Hepatocyte (in vitro differentiated cells): ENCODE data around the gene FBXL20. TPM values are rescaled to one million over a fixed set of nuclear protein-coding genes. Genes with fewer than 3 reads are reported as not detected.

Experiments
- DNase-seq: peaks from one replicate; pipeline ENCODE4 v3.0.0-alpha.2; 2016; ENCODE audit warnings: low spot score
- H2AFZ ChIP-seq: fragments of 200-600 bp; sonication (generic); 2 replicates; pipeline ENCODE4 v1.6.0; 2016; ENCODE audit warnings: antibody characterized with exemption, mild to moderate bottlenecking
- H3K27ac ChIP-seq: fragments of 200-600 bp; sonication (generic); 2 replicates; pipeline ENCODE4 v1.5.1; 2016; ENCODE audit warnings: mild to moderate bottlenecking
- H3K27me3 ChIP-seq: fragments of 200-600 bp; sonication (generic); 2 replicates; pipeline ENCODE4 v1.6.1; 2016
- H3K36me3 ChIP-seq: fragments of 200-600 bp; sonication (generic); replicated peaks from 2 replicates; pipeline ENCODE4 v1.5.1; 2016; ENCODE audit warnings: low read depth; ENCODE audit not compliant: insufficient read depth
- H3K4me1 ChIP-seq: fragments of 200-600 bp; sonication (generic); 2 replicates; pipeline ENCODE4 v1.5.1; 2016; ENCODE audit warnings: mild to moderate bottlenecking, moderate library complexity; ENCODE audit not compliant: insufficient read depth
- H3K4me2 ChIP-seq: fragments of 200-600 bp; sonication (generic); 2 replicates; pipeline ENCODE4 v1.6.0; 2016
- H3K4me3 ChIP-seq: fragments of 200-600 bp; sonication (generic); 2 replicates; pipeline ENCODE4 v1.5.1; 2016; ENCODE audit warnings: mild to moderate bottlenecking
- H3K79me2 ChIP-seq: fragments of 200-600 bp; sonication (generic); 2 replicates; pipeline ENCODE4 v1.6.0; 2017; ENCODE audit warnings: mild to moderate bottlenecking
- H3K9me2 ChIP-seq: fragments of 200-600 bp; sonication (generic); replicated peaks from 2 replicates; pipeline ENCODE4 v1.6.0; 2017; ENCODE audit warnings: mild to moderate bottlenecking; ENCODE audit not compliant: insufficient read depth
- H3K9me3 ChIP-seq: fragments of 200-600 bp; sonication (generic); 2 replicates; pipeline ENCODE4 v1.5.1; 2016; ENCODE audit warnings: low read depth, mild to moderate bottlenecking
- H4K20me1 ChIP-seq: fragments of 200-600 bp; sonication (generic); 2 replicates; pipeline ENCODE4 v1.6.0; 2016; ENCODE audit warnings: mild to moderate bottlenecking; ENCODE audit not compliant: insufficient read depth, poor library complexity, severe bottlenecking
- EZH2 ChIP-seq: fragments of 200-600 bp; sonication (generic); IDR thresholded peaks from 2 replicates; pipeline ENCODE4 v1.6.1; 2016; ENCODE audit warnings: antibody characterized with exemption, mild to moderate bottlenecking, borderline replicate concordance
- EZH2phosphoT487 ChIP-seq: fragments of 200-600 bp; sonication (generic); IDR thresholded peaks from one replicate; pipeline ENCODE4 v1.6.1; 2018; ENCODE audit warnings: antibody characterized with exemption, mild to moderate bottlenecking, low read depth, moderate library complexity; ENCODE audit not compliant: unreplicated experiment, severe bottlenecking
- WGBS: methylation state at CpG from one replicate; pipeline ENCODE4 v1.1.6; 2016; ENCODE audit warnings: low lambda C conversion rate; ENCODE audit errors: missing lambda C conversion rate; 5-methylcytosine and 5-hydroxymethylcytosine counted together
- polyA plus RNA-seq: library from polyadenylated mRNA; unstranded; fragments of >200 nt; fragmentation: Nextera tagmentation; extraction: Ambion mirVana; gene quantifications from 2 replicates; pipeline ENCODE4 v1.2.1, GENCODE V29; 2016
- total RNA-seq: library from RNA; depleted of rRNA; stranded (reverse); fragments of >200 nt; gene quantifications from 2 replicates; pipeline ENCODE4 v1.2.3, GENCODE V29; 2014
- TF ChIP-seq, protein P1 (sequence below): fragments of 200-600 bp; sonication (generic); IDR thresholded peaks from 2 replicates; pipeline ENCODE4 v1.5.1; 2016; ENCODE audit warnings: antibody characterized with exemption, mild to moderate bottlenecking; ENCODE audit not compliant: poor library complexity

FBXL20 gene
- total and polyA plus RNA-seq, 2 experiments from 2014 or later: 8.0 to 11.6 TPM

DNA sequence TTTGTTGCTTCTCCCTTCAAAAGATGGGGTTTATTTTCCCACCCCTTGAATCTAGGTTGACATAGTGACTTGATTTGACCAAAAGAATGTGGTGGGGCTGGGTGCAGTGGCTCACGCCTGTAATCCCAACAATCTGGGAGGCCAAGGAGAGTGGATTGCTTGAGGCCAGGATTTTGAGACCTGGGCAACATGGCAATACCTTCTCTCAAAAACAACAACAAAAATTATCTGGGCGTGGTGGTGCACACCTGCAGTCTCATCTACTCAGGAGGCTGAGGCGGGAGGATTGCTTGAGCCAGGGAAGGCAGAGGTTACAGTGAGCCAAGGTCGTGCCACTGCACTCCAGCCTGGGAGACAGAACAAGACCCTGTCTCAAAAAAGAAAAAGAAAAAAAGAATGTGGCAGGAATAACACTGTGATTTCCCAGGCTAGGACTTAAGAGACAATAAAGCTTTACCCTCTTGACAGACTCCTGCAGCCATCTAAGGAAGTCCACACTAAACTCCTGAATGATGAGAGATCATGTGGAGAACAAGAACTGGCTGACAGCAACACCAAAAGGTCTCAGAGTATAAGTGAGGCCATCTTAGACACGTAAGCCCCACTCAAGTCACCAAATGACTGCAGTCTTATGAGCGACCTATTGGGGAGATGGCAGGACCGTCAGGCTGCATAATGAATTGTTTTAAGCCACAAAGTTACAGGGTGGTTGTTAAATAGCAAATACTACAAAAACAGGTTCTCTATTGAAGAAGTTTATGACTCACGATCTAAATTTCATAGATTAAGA lies 37.0 kb downstream of the FBXL20 start:
- H3K27ac ChIP-seq: no peak overlapping the region
- DNase-seq: no peak
- no peak overlapping the region for H3K4me3 ChIP-seq
- no peaks in the 10 kb centered on the region for H3K9me2 ChIP-seq
- H3K4me1 ChIP-seq: no peaks in the 10 kb centered on the region
- peaks cover 45% of the 10 kb centered on the region for H3K79me2 ChIP-seq
- no peaks in the 10 kb centered on the region for H3K9me3 ChIP-seq
- peaks cover 9% of the 10 kb centered on the region for H4K20me1 ChIP-seq
- no peak overlapping the region for H3K4me2 ChIP-seq
- no peaks in the 10 kb centered on the region for H3K36me3 ChIP-seq
- WGBS: 86% methylated on average over 8 of the region's 8 CpGs
- H3K27me3 ChIP-seq: no peaks in the 10 kb centered on the region
- TF ChIP-seq EZH2phosphoT487 (no peak), EZH2 (no peak)
- TF ChIP-seq, protein P1, sequence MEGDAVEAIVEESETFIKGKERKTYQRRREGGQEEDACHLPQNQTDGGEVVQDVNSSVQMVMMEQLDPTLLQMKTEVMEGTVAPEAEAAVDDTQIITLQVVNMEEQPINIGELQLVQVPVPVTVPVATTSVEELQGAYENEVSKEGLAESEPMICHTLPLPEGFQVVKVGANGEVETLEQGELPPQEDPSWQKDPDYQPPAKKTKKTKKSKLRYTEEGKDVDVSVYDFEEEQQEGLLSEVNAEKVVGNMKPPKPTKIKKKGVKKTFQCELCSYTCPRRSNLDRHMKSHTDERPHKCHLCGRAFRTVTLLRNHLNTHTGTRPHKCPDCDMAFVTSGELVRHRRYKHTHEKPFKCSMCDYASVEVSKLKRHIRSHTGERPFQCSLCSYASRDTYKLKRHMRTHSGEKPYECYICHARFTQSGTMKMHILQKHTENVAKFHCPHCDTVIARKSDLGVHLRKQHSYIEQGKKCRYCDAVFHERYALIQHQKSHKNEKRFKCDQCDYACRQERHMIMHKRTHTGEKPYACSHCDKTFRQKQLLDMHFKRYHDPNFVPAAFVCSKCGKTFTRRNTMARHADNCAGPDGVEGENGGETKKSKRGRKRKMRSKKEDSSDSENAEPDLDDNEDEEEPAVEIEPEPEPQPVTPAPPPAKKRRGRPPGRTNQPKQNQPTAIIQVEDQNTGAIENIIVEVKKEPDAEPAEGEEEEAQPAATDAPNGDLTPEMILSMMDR: no peak
- no peak overlapping the region for H2AFZ ChIP-seq

DNA sequence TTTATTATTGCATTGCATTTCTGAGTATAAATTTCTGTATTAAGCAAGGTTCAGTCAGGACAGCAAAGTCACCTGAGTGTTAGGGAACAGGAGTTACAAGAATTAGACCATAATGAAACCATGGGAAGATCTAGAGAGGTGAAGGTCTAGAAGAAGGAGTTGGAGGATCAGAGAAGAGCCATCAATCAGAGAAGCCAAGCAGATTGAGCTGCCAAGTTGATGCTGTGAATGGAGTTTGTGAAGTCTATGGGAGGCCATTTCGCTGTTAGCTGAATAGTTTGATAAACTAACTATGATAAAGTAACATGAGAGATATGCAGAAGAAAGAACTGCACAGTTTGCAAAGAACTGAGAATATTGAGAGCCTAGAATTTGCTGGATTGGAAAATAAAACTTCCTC lies 40.4 kb downstream of the FBXL20 start:
- TF ChIP-seq EZH2: no peak
- TF ChIP-seq, protein P1: no peak
- TF ChIP-seq EZH2phosphoT487: no peak
- Histone ChIP-seq H3K4me1 (no peaks in the 10 kb centered on the region), H3K27me3 (no peaks in the 10 kb centered on the region), H3K27ac (no peak overlapping the region), H3K36me3 (no peaks in the 10 kb centered on the region), H3K79me2 (peaks cover 34% of the 10 kb centered on the region), H3K4me3 (no peak overlapping the region), H3K4me2 (no peak overlapping the region), H2AFZ (no peak overlapping the region), H4K20me1 (peaks cover 9% of the 10 kb centered on the region), H3K9me2 (no peaks in the 10 kb centered on the region), H3K9me3 (no peaks in the 10 kb centered on the region)
- DNase-seq: no peak
- WGBS: 97% methylated on average over 1 of the region's 1 CpG

DNA sequence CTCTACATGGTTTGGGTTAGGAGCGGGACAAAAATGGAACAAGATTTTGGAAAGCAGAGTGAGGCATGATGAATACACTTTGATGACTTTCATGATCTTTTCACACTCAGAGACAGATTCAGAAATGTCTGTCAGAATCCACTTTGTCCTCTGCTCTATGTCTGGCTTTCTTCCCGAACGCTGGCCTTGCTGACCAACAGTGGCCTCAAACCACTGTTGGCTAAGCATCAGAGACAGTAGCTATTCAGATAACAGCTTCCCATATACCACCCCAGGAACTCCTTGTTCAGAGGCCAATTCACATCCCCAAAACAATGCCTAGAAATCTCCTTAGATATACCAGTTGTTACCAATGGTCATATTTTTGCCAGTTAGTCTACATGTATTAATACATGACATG lies 40.9 kb downstream of the FBXL20 start:
- H3K9me3 ChIP-seq: no peaks in the 10 kb centered on the region
- H3K4me1 ChIP-seq: no peaks in the 10 kb centered on the region
- H3K27me3 ChIP-seq: no peaks in the 10 kb centered on the region
- DNase-seq: no peak
- TF ChIP-seq, protein P1: no peak
- TF ChIP-seq EZH2phosphoT487: no peak
- TF ChIP-seq EZH2: no peak
- no peak overlapping the region for H2AFZ ChIP-seq
- H3K79me2 ChIP-seq: peaks cover 34% of the 10 kb centered on the region
- H3K9me2 ChIP-seq: no peaks in the 10 kb centered on the region
- no peak overlapping the region for H3K4me2 ChIP-seq
- H4K20me1 ChIP-seq: peaks cover 9% of the 10 kb centered on the region
- 87% methylated on average over 3 of the region's 3 CpGs for WGBS
- H3K27ac ChIP-seq: no peak overlapping the region
- H3K36me3 ChIP-seq: no peaks in the 10 kb centered on the region
- no peak overlapping the region for H3K4me3 ChIP-seq
